HUES64 (cell line): ENCODE measurements around the gene ECHDC1. TPM values are rescaled to one million over a fixed set of nuclear protein-coding genes. Genes with fewer than 3 reads are reported as not detected.
"Not testable (repeated sequence)": the region's sequence is repeated elsewhere in the genome, so short reads cannot be mapped to it uniquely, and the experiment has no call there.

Experiments used
- H3K27ac ChIP-seq: 2 replicates; pipeline ENCODE4 v1.7.0; 2013; ENCODE audit warnings: low read depth, low read length, inconsistent platforms
- H3K27me3 ChIP-seq: 2 replicates; pipeline ENCODE4 v1.6.1; 2013; ENCODE audit warnings: mild to moderate bottlenecking, low read length; ENCODE audit not compliant: insufficient read depth
- H3K36me3 ChIP-seq: 2 replicates; pipeline ENCODE4 v1.6.1; 2013; ENCODE audit warnings: mild to moderate bottlenecking, low read length; ENCODE audit not compliant: insufficient read depth
- H3K4me1 ChIP-seq: 2 replicates; pipeline ENCODE4 v1.6.1; 2013; ENCODE audit warnings: mild to moderate bottlenecking, low read length, moderate library complexity; ENCODE audit not compliant: insufficient read depth
- H3K4me3 ChIP-seq: 2 replicates; pipeline ENCODE4 v1.5.1; 2013; ENCODE audit warnings: mild to moderate bottlenecking, low read length, moderate library complexity
- H3K9ac ChIP-seq: 2 replicates; pipeline ENCODE4 v1.6.1; 2013; ENCODE audit warnings: mild to moderate bottlenecking, low read depth, low read length
- H3K9me3 ChIP-seq: 2 replicates; pipeline ENCODE4 v1.6.1; 2013; ENCODE audit warnings: low read depth, low read length; ENCODE audit not compliant: insufficient read depth
- WGBS: fragments of 150-250, 120-280 bp; methylation state at CpG from one replicate; pipeline ENCODE4 v1.1.7; 2013; ENCODE audit warnings: missing lambda C conversion rate; 5-methylcytosine and 5-hydroxymethylcytosine counted together
- polyA plus RNA-seq, 2 experiments: library from polyadenylated mRNA; stranded (reverse); fragments of 50-300 nt; gene quantifications; one replicate each; pipeline ENCODE4 v1.2.3, GENCODE V29; 2013

ECHDC1 gene, protein sequence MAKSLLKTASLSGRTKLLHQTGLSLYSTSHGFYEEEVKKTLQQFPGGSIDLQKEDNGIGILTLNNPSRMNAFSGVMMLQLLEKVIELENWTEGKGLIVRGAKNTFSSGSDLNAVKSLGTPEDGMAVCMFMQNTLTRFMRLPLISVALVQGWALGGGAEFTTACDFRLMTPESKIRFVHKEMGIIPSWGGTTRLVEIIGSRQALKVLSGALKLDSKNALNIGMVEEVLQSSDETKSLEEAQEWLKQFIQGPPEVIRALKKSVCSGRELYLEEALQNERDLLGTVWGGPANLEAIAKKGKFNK
- polyA plus RNA-seq (2013, experiment 1 of 2): 66.1 TPM
- polyA plus RNA-seq (2013, experiment 2 of 2): 66.2 TPM

DNA sequence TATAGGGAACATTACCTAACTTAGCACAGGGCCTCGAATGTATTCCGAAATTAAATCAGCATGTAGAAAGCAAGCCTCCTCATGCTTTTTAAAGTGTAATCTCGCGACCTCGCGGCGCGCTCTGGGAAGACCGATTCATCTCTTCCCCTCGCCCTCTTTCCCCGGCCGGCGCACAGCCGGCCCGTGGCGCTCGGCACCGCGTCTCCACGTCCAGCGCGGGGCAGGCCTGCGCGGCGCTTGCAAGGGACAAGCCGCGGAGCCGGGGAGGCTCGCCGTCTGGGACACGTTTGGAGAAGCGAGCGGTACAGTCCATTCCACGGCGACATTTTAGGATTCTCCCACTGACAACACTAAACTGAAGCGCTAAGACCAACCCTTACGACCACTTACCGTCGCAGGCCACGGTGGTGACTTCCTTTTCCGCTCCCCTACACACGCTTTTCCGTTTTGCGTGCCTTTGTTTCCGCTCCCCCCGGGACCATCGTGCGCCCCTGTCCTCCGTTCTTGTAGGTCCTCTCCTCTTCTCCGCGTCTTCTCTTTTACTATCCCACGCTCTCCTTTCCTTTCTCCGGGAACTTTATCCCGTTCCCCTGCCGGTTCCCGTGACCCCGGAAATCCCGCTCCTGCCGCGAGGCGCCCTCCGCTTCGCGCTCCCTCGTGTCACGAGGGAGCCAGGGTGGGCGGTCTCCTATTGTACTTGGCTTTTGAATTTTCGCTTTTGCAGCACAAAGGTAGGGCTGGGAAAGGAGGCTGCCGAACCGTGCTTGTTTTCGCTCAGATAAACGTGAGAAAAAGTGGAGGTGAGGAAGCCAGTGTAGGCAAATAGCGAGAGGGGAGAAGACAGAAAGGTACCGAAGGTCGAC is at the start of gene ECHDC1:
Gene ECHDC1 (minus strand): TSS at position 664 of the 863 bp plus-strand sequence. CDS start 12,581 bp downstream, outside the sequence.
- H3K27me3 ChIP-seq: no peaks in the 10 kb centered on the region
- H3K27ac ChIP-seq: peak within 1 kb of the TSS; percentile 81
- peak within 1 kb of the TSS; percentile 89 for H3K4me3 ChIP-seq
- peak within 1 kb of the TSS; percentile 85 for H3K9ac ChIP-seq
- under 1% methylated on average over 74 of the region's 75 CpGs for WGBS
- peaks cover 33% of the 10 kb centered on the region for H3K4me1 ChIP-seq
- H3K9me3 ChIP-seq: no peaks in the 10 kb centered on the region
- no peaks in the 10 kb centered on the region for H3K36me3 ChIP-seq

DNA sequence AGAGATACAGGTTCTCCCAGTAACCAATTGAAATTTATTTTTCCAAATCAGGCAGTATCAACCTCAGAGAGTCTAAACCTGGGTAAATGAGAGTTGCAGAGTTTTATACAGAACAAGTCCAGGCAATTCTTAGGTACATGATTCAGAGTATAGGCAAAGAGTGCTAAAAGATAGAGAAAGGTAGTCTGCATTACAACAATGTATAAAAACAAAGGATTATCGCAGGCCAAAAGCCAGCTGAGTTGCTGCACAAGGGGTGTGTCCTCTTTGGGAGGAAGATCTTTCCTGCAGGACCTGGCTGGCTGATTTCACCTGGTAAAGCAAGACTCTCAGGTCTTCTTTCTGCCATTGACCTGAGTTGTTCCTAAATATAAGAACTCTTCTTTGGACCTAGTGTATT is 48.9 kb upstream of the ECHDC1 start:
- no peak overlapping the region for H3K9ac ChIP-seq
- no peaks in the 10 kb centered on the region for H3K4me1 ChIP-seq
- H3K36me3 ChIP-seq: no peaks in the 10 kb centered on the region
- no peak overlapping the region for H3K27ac ChIP-seq
- no peaks in the 10 kb centered on the region for H3K27me3 ChIP-seq
- WGBS: 100% methylated on average over 1 of the region's 1 CpG
- no peak overlapping the region for H3K4me3 ChIP-seq
- H3K9me3 ChIP-seq: no peaks in the 10 kb centered on the region

DNA sequence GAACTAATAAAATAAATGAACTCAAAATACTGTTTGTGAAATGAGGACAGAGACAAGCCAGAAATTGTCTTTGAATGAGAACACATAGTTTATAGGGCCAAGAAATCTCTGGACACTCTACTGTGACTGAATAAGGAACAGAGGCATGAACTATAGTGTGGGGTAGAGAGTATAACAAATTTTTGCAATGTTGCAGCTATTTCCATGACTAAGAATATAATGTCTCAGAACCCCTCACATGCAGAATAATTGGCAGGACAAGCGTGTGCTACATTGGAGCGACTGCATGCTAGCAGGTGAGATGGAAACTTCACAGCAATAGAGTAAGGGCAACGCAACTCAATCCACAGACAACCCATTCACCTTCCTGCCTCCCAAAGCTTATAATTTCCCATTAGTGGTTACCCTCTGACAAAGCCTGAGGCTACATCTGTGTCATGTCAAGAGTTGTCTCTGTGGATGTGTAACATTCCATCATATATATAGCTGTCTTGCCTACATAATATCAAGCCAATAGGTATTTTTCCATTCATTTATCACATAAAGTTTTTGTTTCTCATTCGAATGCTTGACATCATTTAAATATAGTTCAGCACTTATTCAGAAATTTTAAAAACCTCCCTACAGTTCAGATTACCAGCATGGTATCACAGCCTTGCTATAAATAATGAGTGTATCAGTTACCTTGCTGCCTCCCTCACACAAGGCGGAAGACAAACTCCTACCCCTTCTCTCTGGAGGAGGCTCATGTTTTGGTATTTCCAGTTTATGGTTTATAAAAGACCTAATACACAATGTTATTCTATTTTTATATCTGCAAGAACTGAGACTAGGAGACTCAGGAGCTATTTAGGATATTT is 47.9 kb upstream of the ECHDC1 start:
- WGBS: 95% methylated on average over 4 of the region's 5 CpGs
- Histone ChIP-seq H3K4me1 (no peaks in the 10 kb centered on the region), H3K27ac (no peak overlapping the region), H3K9ac (no peak overlapping the region), H3K36me3 (no peaks in the 10 kb centered on the region), H3K27me3 (no peaks in the 10 kb centered on the region), H3K9me3 (no peaks in the 10 kb centered on the region), H3K4me3 (no peak overlapping the region)

DNA sequence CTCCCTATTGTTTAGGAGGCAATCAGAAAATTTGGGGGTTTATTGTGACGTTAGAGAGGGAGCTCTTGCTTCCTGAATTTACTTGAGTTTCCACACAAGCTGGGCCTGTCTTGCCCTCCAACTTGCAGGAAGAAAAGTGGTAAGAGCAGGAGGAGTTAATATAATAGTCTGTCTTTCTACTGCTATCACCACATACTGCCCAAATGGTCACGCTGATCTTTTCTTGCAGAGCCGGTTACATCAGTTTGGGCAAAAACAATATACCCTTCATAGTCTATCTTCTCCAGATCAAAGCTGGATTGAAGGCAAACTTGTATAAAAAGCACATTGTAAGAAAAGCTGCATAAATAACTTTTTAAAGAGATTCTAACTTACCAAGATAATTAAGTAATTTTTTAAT is 46.3 kb upstream of the ECHDC1 start:
- H3K27ac ChIP-seq: no peak overlapping the region
- 94% methylated on average over 3 of the region's 3 CpGs for WGBS
- H3K9ac ChIP-seq: no peak overlapping the region
- no peaks in the 10 kb centered on the region for H3K4me1 ChIP-seq
- H3K36me3 ChIP-seq: no peaks in the 10 kb centered on the region
- no peak overlapping the region for H3K4me3 ChIP-seq
- no peaks in the 10 kb centered on the region for H3K27me3 ChIP-seq
- H3K9me3 ChIP-seq: no peaks in the 10 kb centered on the region

DNA sequence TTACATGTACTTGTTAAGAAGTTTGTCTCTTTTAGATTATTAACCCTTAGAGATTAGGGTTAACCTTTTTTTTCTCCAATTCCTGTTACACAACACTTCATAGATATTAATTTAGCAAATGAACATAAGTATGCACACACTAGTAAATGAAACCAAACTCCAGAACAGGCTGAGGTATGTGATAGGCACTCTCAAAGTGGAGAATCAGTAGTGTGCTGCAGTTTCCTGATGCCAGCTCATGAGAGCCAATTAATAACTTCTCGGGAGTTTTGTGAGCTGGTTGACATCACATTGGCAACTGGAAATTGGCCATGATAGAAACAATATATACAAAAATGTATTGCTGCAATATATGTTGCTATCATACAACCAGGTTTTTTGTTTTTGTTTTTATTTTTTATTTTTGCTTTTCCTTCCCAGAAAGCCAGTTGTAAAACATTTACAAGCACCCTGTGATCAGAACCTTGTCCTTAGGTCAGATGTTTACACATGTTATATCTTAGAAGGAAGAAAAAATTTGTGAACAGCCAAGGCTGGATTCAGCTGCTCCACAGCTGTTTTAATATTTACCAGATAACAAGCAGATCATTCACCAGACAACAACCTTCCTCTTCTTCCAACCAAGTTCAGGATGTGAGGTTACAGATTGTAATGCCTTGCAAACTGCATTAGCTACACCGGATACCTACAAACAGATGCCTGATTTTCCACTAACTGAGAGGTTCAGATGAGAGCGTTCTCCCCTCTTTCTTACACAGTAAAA is 42.4 kb upstream of the ECHDC1 start:
- H3K36me3 ChIP-seq: no peaks in the 10 kb centered on the region
- H3K9me3 ChIP-seq: no peaks in the 10 kb centered on the region
- no peak overlapping the region for H3K27ac ChIP-seq
- no peak overlapping the region for H3K4me3 ChIP-seq
- WGBS: 90% methylated on average over 3 of the region's 3 CpGs
- no peaks in the 10 kb centered on the region for H3K27me3 ChIP-seq
- no peak overlapping the region for H3K9ac ChIP-seq
- no peaks in the 10 kb centered on the region for H3K4me1 ChIP-seq

DNA sequence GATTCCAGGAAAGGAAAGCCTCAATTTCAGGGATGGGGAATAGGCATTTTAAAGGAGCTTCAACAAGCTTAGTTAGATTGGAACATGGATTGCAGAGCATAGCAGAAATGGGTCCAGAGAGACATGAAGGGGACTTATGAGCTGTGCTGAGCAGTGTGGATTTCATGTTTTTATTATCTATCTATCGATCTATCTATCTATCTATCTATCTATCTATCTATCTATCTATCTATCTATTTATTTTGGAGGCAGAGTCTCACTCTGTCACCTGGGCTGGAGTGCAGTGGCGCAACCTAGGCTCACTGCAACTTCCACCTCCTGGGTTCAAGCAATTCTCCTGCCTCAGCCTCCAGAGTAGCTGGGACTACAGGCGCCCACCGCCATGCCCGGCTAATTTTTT is 41.4 kb upstream of the ECHDC1 start:
- H3K9me3 ChIP-seq, H3K4me1 ChIP-seq, H3K27me3 ChIP-seq, H3K27ac ChIP-seq, H3K4me3 ChIP-seq, H3K36me3 ChIP-seq, H3K9ac ChIP-seq: not testable (repeated sequence)
- 96% methylated on average over 4 of the region's 5 CpGs for WGBS

DNA sequence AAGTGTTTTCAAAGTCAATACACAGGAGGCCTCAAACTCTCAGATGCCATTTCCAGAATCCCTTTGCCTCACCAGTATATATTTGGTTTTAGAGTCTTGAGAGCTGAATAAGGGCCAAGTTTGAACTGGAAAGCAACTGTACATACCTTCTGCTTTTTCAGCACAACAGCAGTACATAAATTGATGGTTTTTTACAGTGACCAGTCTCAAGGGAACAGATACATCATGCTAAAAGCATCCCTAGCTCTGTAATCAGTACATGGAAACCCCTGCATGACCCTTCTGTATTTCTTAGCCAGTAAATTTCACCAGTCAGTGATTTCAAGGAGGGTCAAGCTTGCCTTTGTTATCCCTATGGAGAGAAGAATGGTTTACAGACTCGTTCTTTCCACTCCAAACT is 40.6 kb upstream of the ECHDC1 start:
- Histone ChIP-seq H3K36me3 (no peaks in the 10 kb centered on the region), H3K27me3 (no peaks in the 10 kb centered on the region), H3K9me3 (no peaks in the 10 kb centered on the region), H3K4me1 (no peaks in the 10 kb centered on the region), H3K27ac (no peak overlapping the region), H3K9ac (no peak overlapping the region), H3K4me3 (no peak overlapping the region)
- WGBS: no CpG with 5 or more reads among the region's 1 CpG

DNA sequence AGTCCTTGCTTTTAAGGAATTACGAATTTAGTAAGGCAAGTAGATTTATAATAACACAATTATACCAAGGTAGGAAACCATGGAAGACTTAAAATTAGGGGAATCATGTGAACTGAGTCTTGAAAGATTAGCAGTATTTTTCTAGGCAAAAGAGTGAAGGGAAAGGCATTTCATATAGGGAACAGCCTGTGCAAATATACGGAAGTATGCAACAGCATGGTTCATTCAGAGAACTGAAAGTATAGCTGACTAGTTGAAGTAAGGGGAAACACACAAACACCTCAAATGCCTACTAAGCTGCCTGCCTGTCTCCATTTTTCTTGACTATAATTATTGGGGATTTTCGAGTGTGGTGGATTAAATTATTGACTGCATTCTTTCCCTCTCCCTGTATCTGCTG is 39.0 kb upstream of the ECHDC1 start:
- 94% methylated on average over 1 of the region's 3 CpGs for WGBS

DNA sequence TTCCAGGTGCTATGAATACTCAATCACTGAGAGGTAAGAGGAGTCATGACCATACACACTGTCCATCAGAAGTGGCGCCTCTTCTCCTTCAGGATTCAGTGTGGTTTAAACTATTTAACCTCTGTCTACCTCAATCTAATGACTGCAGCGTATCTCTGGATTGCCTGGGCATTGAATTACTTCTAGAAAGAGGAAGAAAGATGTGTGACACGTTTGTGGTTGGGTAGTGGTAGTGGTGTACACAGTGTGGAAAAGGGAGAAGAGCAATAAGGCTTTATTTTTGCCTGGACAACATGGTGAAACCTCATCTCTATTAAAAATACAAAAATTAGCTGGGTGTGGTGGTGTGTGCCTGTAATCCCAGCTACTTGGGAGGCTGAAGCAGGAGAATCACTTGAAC is 38.0 kb upstream of the ECHDC1 start:
- H3K4me3 ChIP-seq: no peak overlapping the region
- H3K9me3 ChIP-seq: no peaks in the 10 kb centered on the region
- H3K9ac ChIP-seq: no peak overlapping the region
- WGBS: 91% methylated on average over 3 of the region's 3 CpGs
- H3K4me1 ChIP-seq: no peaks in the 10 kb centered on the region
- no peaks in the 10 kb centered on the region for H3K36me3 ChIP-seq
- H3K27ac ChIP-seq: no peak overlapping the region
- no peaks in the 10 kb centered on the region for H3K27me3 ChIP-seq

More for the DNA sequence above, 39.0 kb upstream of the ECHDC1 start:
- Histone ChIP-seq H3K9ac (no peak overlapping the region), H3K4me1 (no peaks in the 10 kb centered on the region), H3K9me3 (no peaks in the 10 kb centered on the region), H3K36me3 (no peaks in the 10 kb centered on the region), H3K27ac (no peak overlapping the region), H3K4me3 (no peak overlapping the region), H3K27me3 (no peaks in the 10 kb centered on the region)

DNA sequence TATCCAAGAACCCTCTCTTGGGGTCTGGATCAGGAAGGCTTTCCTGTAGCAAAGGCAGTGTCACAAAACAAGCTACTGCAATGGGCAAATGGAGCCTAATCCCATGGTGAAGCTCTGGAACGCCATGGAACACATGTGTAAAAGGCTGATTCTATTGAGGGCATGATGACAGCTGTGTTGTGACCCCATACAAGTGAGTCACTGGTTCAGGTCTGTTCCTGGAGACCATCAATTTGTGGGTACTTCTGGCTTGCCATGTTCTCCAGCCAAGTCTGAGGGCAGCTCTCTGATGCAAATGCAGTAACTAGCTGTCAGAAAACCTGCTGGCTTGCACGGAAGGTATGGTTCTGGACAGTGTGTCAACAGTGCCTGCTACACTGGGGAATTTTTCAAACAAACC is 33.3 kb upstream of the ECHDC1 start:
- Histone ChIP-seq H3K9ac (no peak overlapping the region), H3K9me3 (no peaks in the 10 kb centered on the region), H3K4me3 (no peak overlapping the region), H3K36me3 (no peaks in the 10 kb centered on the region), H3K27ac (no peak overlapping the region), H3K4me1 (no peaks in the 10 kb centered on the region), H3K27me3 (no peaks in the 10 kb centered on the region)
- WGBS: 93% methylated on average over 2 of the region's 2 CpGs
